Breast epithelium (tissue), 4 donors: ENCODE measurements around the gene ADRB2. TPM values are rescaled to one million over a fixed set of nuclear protein-coding genes. Genes with fewer than 3 reads are reported as not detected.

Source experiments
- DNase-seq, 2 donors: peaks; one replicate each; pipeline ENCODE4 v3.0.0-alpha.2; 2019; ENCODE audit warnings: low spot score in 2 of 2
- H3K27ac ChIP-seq, 2 donors: fragments of 200-600 bp; sonication (generic) in 1 of 2; one replicate each; pipeline ENCODE4 v1.5.1; 2016 to 2019; ENCODE audit warnings: mild to moderate bottlenecking in 1 of 2
- H3K27me3 ChIP-seq, 2 donors: fragments of 200-600 bp; sonication (generic) in 1 of 2; one replicate each; pipeline versions ENCODE4 v1.5.1 to v1.6.0; 2017 to 2019; ENCODE audit warnings: control low read depth in 1 of 2, mild to moderate bottlenecking in 1 of 2
- H3K36me3 ChIP-seq: fragments of 200-600 bp; one replicate; pipeline ENCODE4 v1.5.1; 2019
- H3K4me1 ChIP-seq, 2 donors: fragments of 200-600 bp; sonication (generic); one replicate each; pipeline ENCODE4 v1.5.1; 2016 to 2019; ENCODE audit warnings: control low read depth in 1 of 2
- H3K4me3 ChIP-seq, 3 donors: fragments of 200-600 bp; sonication (generic); 1 replicate in 2 of 3; 2 replicates in 1 of 3; pipeline ENCODE4 v1.5.1; 2016 to 2019; ENCODE audit warnings: mild to moderate bottlenecking in 3 of 3, moderate library complexity in 2 of 3
- H3K9me3 ChIP-seq, 2 donors: fragments of 200-600 bp; sonication (generic) in 1 of 2; one replicate each; pipeline ENCODE4 v1.5.1; 2016 to 2019; ENCODE audit warnings: control low read depth in 1 of 2
- POLR2A ChIP-seq: fragments of 450-650 bp; IDR thresholded peaks from one replicate; pipeline ENCODE4 v1.6.1; 2016; ENCODE audit warnings: antibody characterized with exemption, mild to moderate bottlenecking, moderate library complexity
- POLR2AphosphoS5 ChIP-seq, 3 donors: sonication (generic); formaldehyde crosslinking; IDR thresholded peaks; one replicate each; pipeline ENCODE4 v1.6.1; 2017; ENCODE audit warnings: antibody characterized with exemption in 3 of 3
- intact Hi-C: fragments of 100-400 bp; cut with DNase I; formaldehyde crosslinking; loops from one replicate; pipeline ENCODE4 v1.15.1; 2023; ENCODE audit warnings: low total_unique reads
- total RNA-seq, 3 donors: library from RNA; depleted of rRNA; stranded (reverse); fragments of >200 nt; gene quantifications; one replicate each; pipeline ENCODE4 v1.1.0, GENCODE V29; 2016
- TF ChIP-seq, protein P1 (sequence below), 3 donors: fragments of 450-650 bp; IDR thresholded peaks; one replicate each; pipeline ENCODE4 v1.5.1; 2016 to 2017; ENCODE audit warnings: antibody characterized with exemption in 3 of 3, mild to moderate bottlenecking in 3 of 3, moderate library complexity in 3 of 3

Gene ADRB2
- total RNA-seq, 3 donors from 2014 or later: 9.5 to 41.3 (median 26.4) TPM

DNA sequence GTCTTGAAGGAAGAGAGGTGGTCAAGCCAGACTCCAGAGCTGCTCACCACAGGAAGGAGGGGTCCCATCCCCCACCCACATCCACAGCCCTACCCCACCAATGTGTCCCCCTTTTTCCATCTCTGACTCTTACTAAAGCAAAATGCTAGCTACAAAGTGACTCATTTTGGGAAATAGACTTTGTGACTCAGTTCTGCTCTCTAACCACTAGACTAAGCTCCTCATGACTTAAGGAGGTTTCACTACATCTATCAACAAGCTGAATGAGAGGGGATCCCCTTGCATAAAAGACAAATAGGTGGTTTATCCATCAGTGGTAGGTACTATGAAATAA, 35.1 kb upstream of the ADRB2 start:
- intact Hi-C loops: no loop called here
- TF ChIP-seq, protein P1, sequence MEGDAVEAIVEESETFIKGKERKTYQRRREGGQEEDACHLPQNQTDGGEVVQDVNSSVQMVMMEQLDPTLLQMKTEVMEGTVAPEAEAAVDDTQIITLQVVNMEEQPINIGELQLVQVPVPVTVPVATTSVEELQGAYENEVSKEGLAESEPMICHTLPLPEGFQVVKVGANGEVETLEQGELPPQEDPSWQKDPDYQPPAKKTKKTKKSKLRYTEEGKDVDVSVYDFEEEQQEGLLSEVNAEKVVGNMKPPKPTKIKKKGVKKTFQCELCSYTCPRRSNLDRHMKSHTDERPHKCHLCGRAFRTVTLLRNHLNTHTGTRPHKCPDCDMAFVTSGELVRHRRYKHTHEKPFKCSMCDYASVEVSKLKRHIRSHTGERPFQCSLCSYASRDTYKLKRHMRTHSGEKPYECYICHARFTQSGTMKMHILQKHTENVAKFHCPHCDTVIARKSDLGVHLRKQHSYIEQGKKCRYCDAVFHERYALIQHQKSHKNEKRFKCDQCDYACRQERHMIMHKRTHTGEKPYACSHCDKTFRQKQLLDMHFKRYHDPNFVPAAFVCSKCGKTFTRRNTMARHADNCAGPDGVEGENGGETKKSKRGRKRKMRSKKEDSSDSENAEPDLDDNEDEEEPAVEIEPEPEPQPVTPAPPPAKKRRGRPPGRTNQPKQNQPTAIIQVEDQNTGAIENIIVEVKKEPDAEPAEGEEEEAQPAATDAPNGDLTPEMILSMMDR (IDR thresholded peaks at IDR 0.05): no peak
- TF ChIP-seq POLR2A: no peak
- Histone ChIP-seq H3K36me3 (no peaks in the 10 kb centered on the region), H3K27me3 (no peaks in the 10 kb centered on the region), H3K4me3 (no peak overlapping the region), H3K27ac (no peak overlapping the region), H3K4me1 (no peaks in the 10 kb centered on the region), H3K9me3 (no peaks in the 10 kb centered on the region)
- DNase-seq: no peak

DNA sequence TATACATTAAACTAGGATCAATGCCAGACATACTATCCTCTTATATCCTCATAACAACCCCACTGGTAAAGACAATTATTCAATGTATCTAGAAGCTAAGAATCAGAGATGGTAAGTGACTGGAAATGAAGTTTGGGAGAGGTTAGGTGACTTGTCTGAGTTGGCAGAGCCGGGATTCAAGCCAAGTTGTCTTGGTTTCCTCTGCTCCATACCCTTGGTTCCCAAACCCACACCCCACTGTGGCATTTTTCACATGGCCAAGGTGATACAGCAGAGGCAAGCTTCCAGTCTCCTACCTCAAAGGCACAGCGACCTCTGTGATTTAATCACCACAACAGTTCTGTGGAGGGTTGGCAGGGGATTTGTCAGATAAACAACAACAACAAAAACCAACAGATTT, 34.7 kb upstream of the ADRB2 start:
- H3K9me3 ChIP-seq: no peaks in the 10 kb centered on the region
- H3K4me1 ChIP-seq: no peaks in the 10 kb centered on the region
- H3K27ac ChIP-seq: no peak overlapping the region
- no peaks in the 10 kb centered on the region for H3K36me3 ChIP-seq
- H3K27me3 ChIP-seq: no peaks in the 10 kb centered on the region
- no peak overlapping the region for H3K4me3 ChIP-seq
- TF ChIP-seq, protein P1 (IDR thresholded peaks at IDR 0.05): no peak
- TF ChIP-seq POLR2AphosphoS5 (IDR thresholded peaks at IDR 0.05): no peak
- no peak for TF ChIP-seq POLR2A
- intact Hi-C loops: no loop called here
- DNase-seq: no peak

DNA sequence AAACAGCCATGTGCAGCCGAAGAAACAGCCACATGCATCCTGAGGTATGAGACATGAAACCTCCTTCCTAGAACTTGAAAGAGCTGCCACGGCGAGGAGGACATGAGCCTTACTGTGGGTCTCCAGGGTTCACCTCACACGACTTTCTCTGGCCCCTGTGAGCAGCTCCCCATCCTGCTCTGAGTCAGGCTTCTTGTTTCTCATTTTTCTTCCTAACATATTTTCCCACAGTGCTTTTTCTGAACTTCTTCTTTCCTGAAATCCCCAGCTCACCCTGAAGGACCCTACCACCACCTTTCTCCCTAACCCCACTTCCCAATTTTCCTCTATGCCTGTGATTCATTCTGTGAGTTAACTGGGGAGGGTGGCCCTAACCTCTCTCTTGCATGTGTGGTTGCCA, 33.7 kb upstream of the ADRB2 start:
- no peaks in the 10 kb centered on the region for H3K27me3 ChIP-seq
- H3K9me3 ChIP-seq: no peaks in the 10 kb centered on the region
- no peaks in the 10 kb centered on the region for H3K4me1 ChIP-seq
- H3K36me3 ChIP-seq: no peaks in the 10 kb centered on the region
- H3K4me3 ChIP-seq: no peak overlapping the region
- TF ChIP-seq POLR2AphosphoS5 (IDR thresholded peaks at IDR 0.05) (no peak), POLR2A (no peak)
- TF ChIP-seq, protein P1 (IDR thresholded peaks at IDR 0.05): no peak
- H3K27ac ChIP-seq: no peak overlapping the region
- no peak for DNase-seq
- intact Hi-C loops: no loop called here

DNA sequence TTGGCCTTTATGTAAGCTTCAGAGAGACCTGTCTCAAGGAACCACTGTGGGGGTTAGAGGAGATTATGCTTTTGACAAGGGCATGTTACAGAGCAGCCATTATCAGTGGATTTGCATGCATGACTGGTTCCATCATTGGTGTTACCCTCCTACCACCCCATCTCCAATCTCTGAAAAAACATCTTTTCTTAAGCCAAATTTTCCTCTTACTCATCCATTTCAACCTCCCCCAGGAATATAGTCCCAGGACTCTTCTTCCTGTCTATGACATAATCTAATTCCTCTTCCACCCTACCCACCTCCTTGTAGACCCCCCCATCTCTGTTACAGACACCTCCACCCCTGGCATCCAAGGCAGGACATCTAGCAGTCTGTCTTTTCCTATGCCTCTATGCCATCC, 33.1 kb upstream of the ADRB2 start:
- no peak for DNase-seq
- no peak overlapping the region for H3K27ac ChIP-seq
- H3K4me3 ChIP-seq: no peak overlapping the region
- no peak for TF ChIP-seq POLR2AphosphoS5 (IDR thresholded peaks at IDR 0.05)
- TF ChIP-seq, protein P1 (IDR thresholded peaks at IDR 0.05): no peak
- no peak for TF ChIP-seq POLR2A
- no peaks in the 10 kb centered on the region for H3K27me3 ChIP-seq
- H3K9me3 ChIP-seq: no peaks in the 10 kb centered on the region
- no peaks in the 10 kb centered on the region for H3K36me3 ChIP-seq
- intact Hi-C loops: no loop called here
- no peaks in the 10 kb centered on the region for H3K4me1 ChIP-seq

DNA sequence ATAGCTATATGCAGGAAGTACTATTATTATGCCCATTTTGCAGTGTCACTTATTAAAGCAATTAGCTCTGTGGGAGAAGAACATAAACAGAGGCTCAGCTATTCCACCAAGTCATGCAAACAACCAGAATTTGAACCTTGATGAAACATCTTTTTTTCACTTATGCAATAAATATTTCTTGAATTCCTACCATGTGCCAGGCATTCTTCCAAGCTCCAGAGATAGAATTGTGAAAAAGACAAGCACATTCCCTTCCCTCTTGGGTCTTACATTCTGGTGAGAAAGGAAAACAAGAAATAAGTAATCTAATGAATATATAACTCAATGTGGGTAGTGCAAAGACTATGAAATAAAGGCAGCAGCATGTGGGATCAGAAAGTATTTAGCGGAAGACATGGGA, 32.1 kb upstream of the ADRB2 start:
- intact Hi-C loops: no loop called here
- Histone ChIP-seq H3K4me3 (no peak overlapping the region), H3K27me3 (no peaks in the 10 kb centered on the region), H3K27ac (no peak overlapping the region), H3K36me3 (no peaks in the 10 kb centered on the region), H3K9me3 (no peaks in the 10 kb centered on the region), H3K4me1 (no peaks in the 10 kb centered on the region)
- TF ChIP-seq POLR2AphosphoS5 (IDR thresholded peaks at IDR 0.05) (no peak), POLR2A (no peak)
- TF ChIP-seq, protein P1 (IDR thresholded peaks at IDR 0.05): no peak
- DNase-seq: no peak
